ENCODE measurements around the gene CDC5L.
A peak's percentile ranks its signal among the peaks of the same experiment; 100 is the strongest.
"Not testable (repeated sequence)": the region's sequence is repeated elsewhere in the genome, so short reads cannot be mapped to it uniquely, and the experiment has no call there.

CDC5L gene

DNA sequence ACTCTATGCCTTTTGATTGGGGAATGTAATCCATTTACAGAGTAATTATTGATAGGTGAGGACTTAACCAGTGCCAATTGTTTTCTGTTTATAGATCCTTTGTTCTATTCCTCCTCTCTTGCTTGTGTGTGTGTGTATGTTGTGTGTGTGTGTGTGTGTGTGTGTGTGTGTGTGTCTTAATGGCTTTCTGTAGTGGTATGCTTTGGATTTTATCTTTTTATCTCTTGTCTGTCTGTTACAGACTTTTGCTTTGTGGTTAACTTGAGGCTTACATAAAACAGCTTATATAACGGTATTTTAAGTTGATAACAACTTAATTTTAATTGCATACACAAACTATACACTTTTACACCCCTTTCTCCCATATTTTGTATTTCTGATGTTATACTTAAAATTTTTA lies 54.7 kb downstream of the CDC5L start:
- intact Hi-C loops (cut with DNase I), result no loop called here
- no peak for DNase-seq

GRCh38 chr6:44442833-44443444 lies 55.4 kb downstream of the CDC5L start:
- intact Hi-C loops (cut with DNase I), result no loop called here
- no peak for DNase-seq

DNA sequence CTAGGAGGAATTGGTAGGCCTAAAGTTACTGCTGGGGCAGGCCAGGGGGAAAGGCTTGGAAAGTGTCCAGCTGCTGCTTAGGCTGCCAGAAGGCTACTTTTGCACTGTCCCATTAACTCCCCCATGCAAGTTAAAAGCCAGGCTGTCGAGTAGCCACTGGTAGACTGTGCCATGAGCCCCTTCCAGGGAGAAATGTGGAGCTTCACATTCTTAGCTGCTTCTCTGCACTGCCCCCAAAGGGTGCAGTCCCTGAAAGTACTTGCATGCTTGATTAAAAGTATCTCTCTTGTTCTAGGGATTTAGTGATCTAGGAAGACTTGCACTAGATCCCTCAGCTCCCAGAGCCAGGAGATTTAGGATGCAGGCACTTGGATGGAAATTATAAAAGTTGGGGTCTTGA lies 57.3 kb downstream of the CDC5L start:
- DNase-seq, result no peak
- intact Hi-C loops (cut with DNase I), result no loop called here

DNA sequence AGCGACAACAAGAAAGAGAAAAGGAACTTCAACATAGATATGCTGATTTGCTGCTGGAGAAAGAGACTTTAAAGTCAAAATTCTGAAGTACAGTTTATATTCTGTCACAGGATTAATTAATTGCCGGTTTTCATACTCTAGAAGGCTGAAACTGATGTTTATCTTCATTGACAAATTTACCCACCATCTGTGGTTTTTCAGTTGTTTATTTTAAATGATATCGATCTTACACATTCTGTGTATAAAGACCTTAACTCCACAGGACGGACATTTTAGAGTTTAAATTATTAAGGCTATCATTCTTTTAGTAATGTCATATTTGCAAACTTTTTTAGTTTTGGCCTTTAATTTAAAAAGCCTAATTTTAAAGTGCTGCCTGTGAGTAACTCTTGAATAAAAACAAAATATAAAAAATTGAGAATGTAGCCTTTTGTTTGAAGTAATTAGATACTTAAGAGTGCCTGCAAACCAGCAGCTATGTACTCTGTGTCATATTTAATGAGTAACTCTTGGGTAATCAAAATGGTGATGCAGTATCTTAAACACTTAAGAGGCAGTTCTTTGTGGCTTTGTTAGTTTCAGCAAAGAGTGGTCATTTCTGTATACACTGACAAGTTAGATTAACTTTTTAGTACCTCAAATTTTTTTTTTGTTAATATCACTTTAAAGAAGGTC lies 59.3 kb downstream of the CDC5L start:
- intact Hi-C loops (cut with DNase I), result no loop called here
- no peak for DNase-seq

GRCh38 chr6:44449181-44449580 lies 61.7 kb downstream of the CDC5L start:
- DNase-seq; intact Hi-C loops (cut with DNase I): not testable (repeated sequence)

GRCh38 chr6:44451803-44452695 lies 64.5 kb downstream of the CDC5L start:
- peak in 14 of 42 donors; percentile 20 to 70 (median 42) for DNase-seq
- intact Hi-C loops (cut with DNase I), result no loop called here

DNA sequence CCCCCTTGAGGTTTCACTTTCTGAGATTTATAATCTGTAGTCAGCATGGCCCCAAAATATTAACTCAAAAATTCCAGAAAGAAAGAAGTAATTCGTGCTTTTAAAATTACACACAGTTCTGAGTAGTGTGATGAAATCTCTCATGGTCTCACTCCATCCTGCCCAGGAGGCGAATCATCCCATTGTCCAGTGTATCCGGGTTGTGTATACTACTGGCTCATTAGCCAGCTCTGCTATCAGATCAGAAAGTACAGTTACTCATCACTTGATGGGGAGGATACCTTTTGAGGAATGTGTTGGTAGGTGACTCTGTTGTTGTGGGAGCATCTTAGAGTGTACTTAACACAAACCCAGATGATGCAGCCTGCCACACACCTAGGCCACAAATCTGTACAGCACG lies 65.2 kb downstream of the CDC5L start:
- no peak for DNase-seq
- intact Hi-C loops (cut with DNase I), result no loop called here

DNA sequence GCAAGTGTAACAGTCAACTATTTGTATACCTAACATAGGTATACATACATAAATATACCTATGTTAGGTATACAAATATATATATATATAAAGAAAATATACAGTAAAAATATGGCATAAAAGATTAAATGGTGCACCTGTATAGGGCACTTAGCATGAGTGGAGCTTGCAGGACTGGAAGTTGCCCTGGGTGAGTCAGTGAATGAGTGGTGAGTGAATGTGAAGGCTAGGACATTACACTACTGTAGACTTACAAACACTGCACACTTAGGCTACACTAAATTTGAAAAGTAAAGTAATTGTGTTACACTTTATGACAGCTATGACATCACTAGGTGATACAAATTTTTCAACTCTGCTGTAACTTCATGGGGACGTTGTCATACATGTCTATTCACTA lies 65.6 kb downstream of the CDC5L start:
- no peak for DNase-seq
- intact Hi-C loops (cut with DNase I), result no loop called here

GRCh38 chr6:44454198-44454597 lies 66.7 kb downstream of the CDC5L start:
- intact Hi-C loops (cut with DNase I), result no loop called here

DNA sequence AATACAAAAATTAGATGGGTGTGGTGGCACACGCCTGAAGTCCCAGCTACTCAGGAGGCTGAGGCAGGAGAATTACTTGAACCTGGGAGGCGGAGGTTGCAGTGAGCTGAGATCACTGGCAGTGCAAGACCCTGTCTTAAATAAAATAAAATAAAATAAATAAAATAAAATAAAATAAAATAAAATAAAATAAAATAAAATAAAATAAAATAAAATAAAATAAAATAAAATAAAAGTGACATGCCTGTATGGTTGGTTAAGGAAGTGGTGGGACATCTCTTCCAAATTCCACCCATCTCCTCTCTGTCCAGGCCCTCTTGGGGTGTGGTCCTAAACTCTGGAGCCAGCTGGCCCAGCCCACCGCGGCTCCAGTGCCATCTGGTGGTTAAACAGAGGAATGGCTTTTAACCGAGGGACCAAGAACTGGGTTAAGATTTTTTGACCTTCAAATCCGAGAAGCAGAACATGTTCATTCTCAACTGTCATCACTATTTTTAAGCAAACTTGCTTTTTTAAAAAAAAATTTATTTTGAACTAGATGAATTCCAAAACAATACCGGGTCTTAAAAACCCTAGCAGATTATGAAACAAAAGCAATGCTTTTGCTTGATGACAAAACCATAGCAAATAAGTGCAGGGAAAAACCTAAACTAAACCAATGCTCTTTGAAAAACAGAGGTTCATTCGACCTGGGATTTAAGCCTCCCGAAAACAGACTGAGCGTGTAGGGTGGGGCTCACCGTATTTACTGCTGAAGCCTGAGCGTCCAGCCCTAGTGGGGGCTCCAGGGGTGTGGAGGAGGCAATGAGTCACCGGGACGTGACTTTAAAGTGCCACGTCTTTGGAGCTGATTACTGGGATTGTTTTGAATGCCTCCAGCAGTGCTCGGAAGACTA lies 68.8 kb downstream of the CDC5L start:
- DNase-seq, result peak in 17 of 42 donors; percentile 28 to 63 (median 38)
- intact Hi-C loops (cut with DNase I), result no loop called here

More at GRCh38 chr6:44454198-44454597, 66.7 kb downstream of the CDC5L start:
- DNase-seq, result no peak

- no peak for DNase-seq
- intact Hi-C loops (cut with DNase I), result no loop called here
These were observed 69.4 kb downstream of the CDC5L start for GRCh38 chr6:44456966-44457292.

- DNase-seq, result no peak
- intact Hi-C loops (cut with DNase I), result no loop called here
These were observed 70.1 kb downstream of the CDC5L start for GRCh38 chr6:44457596-44457995.

- intact Hi-C loops (cut with DNase I), result no loop called here
- DNase-seq, result no peak
These were observed 71.0 kb downstream of the CDC5L start for GRCh38 chr6:44458551-44458950.

DNA sequence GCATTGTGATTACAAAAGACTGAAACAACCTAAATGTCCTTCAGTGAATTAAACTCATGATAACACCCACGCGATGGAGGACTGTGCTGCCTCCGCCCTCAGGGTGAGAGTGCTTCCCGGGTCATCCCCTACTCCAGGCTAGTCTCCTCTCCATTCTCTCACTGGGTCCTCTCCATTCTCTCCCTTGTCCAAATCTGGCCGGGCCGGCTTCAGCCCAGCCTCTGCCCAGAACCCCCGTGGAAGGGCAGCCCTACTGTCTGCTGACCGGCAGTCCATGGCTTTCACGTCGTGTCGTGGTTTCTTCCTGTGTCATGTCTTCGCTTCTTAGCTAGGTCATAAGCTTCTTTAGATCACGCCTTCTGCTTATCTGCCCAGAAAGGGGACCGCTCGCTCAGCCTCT lies 74.8 kb downstream of the CDC5L start:
- intact Hi-C loops (cut with DNase I), result no loop called here
- no peak for DNase-seq

GRCh38 chr6:44462797-44463727 lies 75.6 kb downstream of the CDC5L start:
- intact Hi-C loops (cut with DNase I), result no loop called here
- DNase-seq, result no peak

DNA sequence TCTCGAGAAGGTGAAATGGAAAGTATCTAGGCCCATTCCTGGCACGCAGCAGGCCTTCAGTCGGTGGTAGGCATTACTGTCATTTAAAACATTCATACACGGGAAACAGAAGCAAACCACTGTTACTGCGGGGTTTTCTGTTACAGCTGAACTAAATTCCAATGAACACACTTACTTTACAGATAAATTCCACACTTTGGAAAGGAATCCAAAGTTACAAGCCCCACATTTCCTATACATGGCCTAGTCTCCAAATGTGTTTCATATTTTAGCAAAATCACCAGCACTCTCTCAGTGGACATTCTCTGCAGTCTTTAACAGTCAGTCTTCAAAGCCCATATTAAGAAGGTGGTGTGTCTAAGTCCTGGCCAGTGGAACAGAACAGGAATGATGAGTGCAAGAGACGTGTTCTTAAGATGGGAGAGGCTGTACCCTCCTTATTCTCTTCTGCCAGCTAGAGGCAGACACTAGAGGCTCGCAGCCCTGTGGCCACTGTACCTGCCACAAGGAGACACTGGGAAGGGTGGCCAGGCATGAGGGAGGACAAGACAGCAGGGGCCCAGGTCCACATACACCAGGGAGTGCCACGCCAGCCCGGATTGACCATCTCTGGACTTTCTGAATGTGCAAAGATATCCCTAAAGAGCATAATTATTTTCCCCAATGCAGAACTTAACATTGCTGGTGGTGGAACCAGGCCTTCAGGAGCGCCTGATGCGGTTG lies 76.4 kb downstream of the CDC5L start:
- intact Hi-C loops (cut with DNase I), result no loop called here
- no peak for DNase-seq

GRCh38 chr6:44464527-44465310 lies 77.2 kb downstream of the CDC5L start:
- no peak for DNase-seq
- intact Hi-C loops (cut with DNase I), result no loop called here

All from head of caudate nucleus (tissue), 42 donors.